ENCODE results near the gene HNRNPL. TPM values are rescaled to one million over a fixed set of nuclear protein-coding genes. Genes with fewer than 3 reads are reported as not detected.
"Not testable (repeated sequence)": the region's sequence is repeated elsewhere in the genome, so short reads cannot be mapped to it uniquely, and the experiment has no call there.

HNRNPL gene
- total and polyA plus RNA-seq, 2 of the 8 experiments (the other 6 are each of a cell fraction or from before 2014, with no cell fraction given): 404 to 779 TPM

DNA sequence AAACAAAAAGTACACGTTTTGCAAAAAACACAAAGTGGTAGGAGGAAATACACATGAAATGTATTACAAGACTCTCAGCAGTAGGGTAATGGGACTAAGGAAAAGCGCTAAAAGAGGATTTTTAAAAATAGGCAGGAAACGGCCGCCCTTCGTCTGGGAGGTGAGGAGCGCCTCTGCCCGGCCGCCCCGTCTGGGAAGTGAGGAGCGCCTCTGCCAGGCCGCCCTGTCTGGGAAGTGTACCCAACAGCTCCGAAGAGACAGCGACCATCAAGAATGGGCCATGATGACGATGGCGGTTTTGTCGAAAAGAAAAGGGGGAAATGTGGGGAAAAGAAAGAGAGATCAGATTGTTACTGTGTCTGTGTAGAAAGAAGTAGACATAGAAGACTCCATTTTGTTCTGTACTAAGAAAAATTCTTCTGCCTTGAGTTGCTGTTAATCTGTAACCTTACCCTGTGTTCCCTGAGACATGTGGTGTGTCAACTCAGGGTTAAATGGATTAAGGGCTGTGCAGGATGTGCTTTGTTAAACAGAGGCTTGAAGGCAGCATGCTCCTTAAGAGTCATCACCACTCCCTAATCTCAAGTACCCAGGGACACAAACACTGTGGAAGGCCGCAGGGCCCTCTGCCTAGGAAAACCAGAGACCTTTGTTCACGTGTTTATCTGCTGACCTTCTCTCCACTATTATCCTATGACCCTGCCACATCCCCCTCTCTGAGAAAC, 42.2 kb downstream of the HNRNPL start:
- H2BK20ac ChIP-seq (ENCODE audit: low read length); H4K20me1 ChIP-seq (replicated peaks in 1 of 2; ENCODE audit: control insufficient read depth in 1 of 2, insufficient read depth in 2 of 2, low read length in 2 of 2); H2BK120ac ChIP-seq (replicated peaks; ENCODE audit: low read depth, low read length); H3K4me2 ChIP-seq (ENCODE audit: insufficient read depth in 1 of 2, low read depth in 2 of 2, low read length in 2 of 2); H3K4me3 ChIP-seq (ENCODE audit: extremely low read depth in 1 of 4, insufficient read depth in 2 of 4, low read depth in 3 of 4, low read length in 4 of 4); H3K27me3 ChIP-seq (replicated peaks in 1 of 4; ENCODE audit: control insufficient read depth in 3 of 4, extremely low read depth in 1 of 4, insufficient read depth in 3 of 4, low read length in 3 of 4); H3K79me2 ChIP-seq (ENCODE audit: control insufficient read depth in 1 of 2, insufficient read depth in 2 of 2, low read length in 2 of 2); DNase-seq (ENCODE audit: low read depth in 1 of 2, low spot score in 2 of 2); H3K4me1 ChIP-seq (replicated peaks in 1 of 4; ENCODE audit: control insufficient read depth in 3 of 4, insufficient read depth in 4 of 4, low read length in 3 of 4); H2BK12ac ChIP-seq (ENCODE audit: low read depth, low read length); H2AFZ ChIP-seq (ENCODE audit: low read length); FAIRE-seq; H2BK15ac ChIP-seq (ENCODE audit: low read length); H3K9ac ChIP-seq (replicated peaks in 1 of 4; ENCODE audit: extremely low read depth in 1 of 4, low read depth in 3 of 4, low read length in 3 of 4); H3K23me2 ChIP-seq (ENCODE audit: low read depth, low read length); H4K5ac ChIP-seq (ENCODE audit: insufficient read length, low read depth, low read length); H2AK5ac ChIP-seq (ENCODE audit: low read depth, low read length); CTCF ChIA-PET (ENCODE audit: partially characterized antibody); H4K91ac ChIP-seq (replicated peaks; ENCODE audit: insufficient read length, low read length); H2BK5ac ChIP-seq (ENCODE audit: low read depth, low read length); H3K56ac ChIP-seq (replicated peaks; ENCODE audit: insufficient read length, low read depth, low read length); H3K4ac ChIP-seq (replicated peaks; ENCODE audit: insufficient read length, low read depth, low read length); H3K36me3 ChIP-seq (ENCODE audit: control insufficient read depth in 2 of 4, insufficient read depth in 4 of 4, low read length in 3 of 4); H3K9me3 ChIP-seq (ENCODE audit: insufficient read depth in 2 of 2, low read depth in 1 of 2, low read length in 1 of 2); H3K23ac ChIP-seq (ENCODE audit: insufficient read length); H3K27ac ChIP-seq (ENCODE audit: low read depth, low read length); H4K8ac ChIP-seq (ENCODE audit: extremely low read depth, insufficient read depth, low read length); H3K79me1 ChIP-seq (ENCODE audit: low read depth, low read length); H3K14ac ChIP-seq (ENCODE audit: insufficient read length); H3K18ac ChIP-seq (ENCODE audit: extremely low read depth, low read length): not testable (repeated sequence)
- POLR2A ChIA-PET (ENCODE audit: partially characterized antibody): interaction anchor here (0.7 kb wide), 1 partner anchor 26 kb away, joined by 3 read pairs; no protein-coding TSS in a partner anchor
- WGBS, 2 experiments (ENCODE audit: extremely low coverage in 1 of 2, insufficient coverage in 1 of 2, insufficient read length in 1 of 2, insufficient replicate concordance in 2 of 2, low coverage in 1 of 2, low lambda C conversion rate in 2 of 2, missing lambda C conversion rate in 1 of 2): 95% methylated on average over 16 of the region's 18 CpGs; no CpG with 5 or more reads in 1 of the 2 experiments

Measured in H1 (cell line).